Activated CD4-positive, alpha-beta T cell treated with anti-CD3 and anti-CD28 coated beads for 4 hours (primary cell): Measurements from ENCODE around the gene BCL2.

Source experiments
- DNase-seq, 2 donors: peaks; one replicate each; pipeline ENCODE4 v3.0.0-alpha.2; 2020

BCL2 gene

GRCh38 chr18:63325086-63325686 lies 5.6 kb upstream of the BCL2 start:
- DNase-seq = no peak

GRCh38 chr18:63322908-63323634 lies 3.5 kb upstream of the BCL2 start:
- DNase-seq = peak; percentile 55 to 66

GRCh38 chr18:63322206-63322605 lies 2.6 kb upstream of the BCL2 start:
- DNase-seq = no peak

- no peak for DNase-seq
Observed at GRCh38 chr18:63321291-63321690, 1.7 kb upstream of the BCL2 start.

- DNase-seq = no peak
Observed at GRCh38 chr18:63320975-63321265, 1.4 kb upstream of the BCL2 start.

GRCh38 chr18:63320123-63320974 lies 780 bp upstream of the BCL2 start:
- DNase-seq = peak; percentile 86 to 88

- DNase-seq = no peak
Observed at GRCh38 chr18:63318889-63319382, 633 bp downstream of the BCL2 start.

GRCh38 chr18:63317982-63318888 lies 1.3 kb downstream of the BCL2 start:
- peak; percentile 83 to 85 for DNase-seq

GRCh38 chr18:63317556-63317946 lies 2.0 kb downstream of the BCL2 start:
- no peak for DNase-seq

- no peak for DNase-seq
Observed at GRCh38 chr18:63316612-63317555, 2.7 kb downstream of the BCL2 start.

GRCh38 chr18:63315876-63316275 lies 3.7 kb downstream of the BCL2 start:
- DNase-seq = no peak

GRCh38 chr18:63315131-63315662 lies 4.4 kb downstream of the BCL2 start:
- no peak for DNase-seq

- no peak for DNase-seq
Observed at GRCh38 chr18:63314062-63314790, 5.3 kb downstream of the BCL2 start.

GRCh38 chr18:63313396-63313917 lies 6.1 kb downstream of the BCL2 start:
- DNase-seq = no peak

GRCh38 chr18:63312737-63313395 lies 6.7 kb downstream of the BCL2 start:
- no peak for DNase-seq

GRCh38 chr18:63312019-63312409 lies 7.6 kb downstream of the BCL2 start:
- no peak for DNase-seq

GRCh38 chr18:63311118-63312018 lies 8.2 kb downstream of the BCL2 start:
- DNase-seq = no peak

- DNase-seq = peak; percentile 51 to 64
Observed at GRCh38 chr18:63309422-63309821, 10.1 kb downstream of the BCL2 start.
